HUES48 (cell line): Measurements from ENCODE around the gene GSTM3.

Experiments
- H3K27ac ChIP-seq: one replicate; pipeline ENCODE4 v1.7.0; 2013; ENCODE audit warnings: low read depth, low read length, inconsistent platforms
- H3K27me3 ChIP-seq: 2 replicates; pipeline ENCODE4 v1.6.1; 2013; ENCODE audit warnings: mild to moderate bottlenecking, low read length; ENCODE audit not compliant: control insufficient read depth, insufficient read depth
- H3K36me3 ChIP-seq: 2 replicates; pipeline ENCODE4 v1.6.1; 2013; ENCODE audit warnings: low read length; ENCODE audit not compliant: control insufficient read depth, insufficient read depth
- H3K4me1 ChIP-seq: 2 replicates; pipeline ENCODE4 v1.6.1; 2013; ENCODE audit warnings: mild to moderate bottlenecking, low read length; ENCODE audit not compliant: control insufficient read depth, insufficient read depth
- H3K4me3 ChIP-seq: 2 replicates; pipeline ENCODE4 v1.5.1; 2013; ENCODE audit warnings: mild to moderate bottlenecking, low read depth, low read length
- H3K9ac ChIP-seq: 2 replicates; pipeline ENCODE4 v1.6.1; 2013; ENCODE audit warnings: mild to moderate bottlenecking, low read depth, low read length, moderate library complexity
- H3K9me3 ChIP-seq: 2 replicates; pipeline ENCODE4 v1.6.1; 2013; ENCODE audit warnings: low read length; ENCODE audit not compliant: control insufficient read depth, insufficient read depth

Gene GSTM3

DNA sequence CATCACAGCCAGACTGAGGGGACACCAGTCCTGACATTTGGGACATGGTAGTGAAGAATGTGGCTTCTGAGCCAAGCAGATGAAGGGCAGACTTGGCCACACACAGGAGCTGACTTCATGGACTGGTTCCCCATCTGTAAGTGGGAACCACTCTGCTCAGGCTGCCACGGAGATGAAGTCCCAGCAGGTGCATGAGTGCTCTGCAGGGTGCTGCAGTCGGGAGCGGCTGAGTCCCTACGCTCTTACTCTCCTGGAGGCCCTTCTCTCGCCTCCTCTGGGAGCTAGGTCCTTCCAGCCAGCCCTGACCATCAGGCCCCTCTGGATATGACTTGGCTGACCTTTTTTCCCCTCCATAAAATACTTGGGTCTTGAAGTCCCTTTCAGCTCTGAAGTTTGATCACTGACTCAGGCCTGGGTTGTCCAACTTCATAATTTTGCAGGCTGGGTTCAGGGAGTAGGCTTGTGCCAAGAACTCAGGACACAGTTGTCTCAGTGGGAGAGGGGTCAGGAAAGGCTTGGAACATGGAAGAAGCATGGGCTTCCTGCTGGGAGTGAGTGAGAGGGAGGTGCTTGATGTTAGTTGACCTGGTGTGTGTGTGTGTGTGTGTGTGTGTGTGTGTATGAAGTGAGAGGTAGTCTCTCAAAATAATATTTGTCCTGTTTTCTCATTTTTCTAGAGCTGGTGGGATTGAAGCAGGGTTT, 43.9 kb upstream of the GSTM3 start:
- Histone ChIP-seq H3K27ac (no peak overlapping the region), H3K4me1 (peaks cover 13% of the 10 kb centered on the region; the same call in 1 of the 2 replicates), H3K27me3 (no peaks in the 10 kb centered on the region), H3K9ac (no peak overlapping the region), H3K4me3 (no peak overlapping the region), H3K9me3 (peaks cover 7% of the 10 kb centered on the region), H3K36me3 (no peaks in the 10 kb centered on the region)

- Histone ChIP-seq H3K27me3 (no peaks in the 10 kb centered on the region), H3K4me1 (peaks cover 13% of the 10 kb centered on the region; the same call in 1 of the 2 replicates), H3K9ac (no peak overlapping the region), H3K27ac (no peak overlapping the region), H3K4me3 (no peak overlapping the region), H3K9me3 (peaks cover 7% of the 10 kb centered on the region), H3K36me3 (no peaks in the 10 kb centered on the region)
Measured at GRCh38 chr1:109783436-109783835, 42.6 kb upstream of the GSTM3 start.

GRCh38 chr1:109782927-109783326, 42.1 kb upstream of the GSTM3 start:
- Histone ChIP-seq H3K4me1 (peaks cover 13% of the 10 kb centered on the region; the same call in 1 of the 2 replicates), H3K4me3 (no peak overlapping the region), H3K27me3 (no peaks in the 10 kb centered on the region), H3K9ac (no peak overlapping the region), H3K27ac (no peak overlapping the region), H3K9me3 (peaks cover 7% of the 10 kb centered on the region), H3K36me3 (no peaks in the 10 kb centered on the region)

DNA sequence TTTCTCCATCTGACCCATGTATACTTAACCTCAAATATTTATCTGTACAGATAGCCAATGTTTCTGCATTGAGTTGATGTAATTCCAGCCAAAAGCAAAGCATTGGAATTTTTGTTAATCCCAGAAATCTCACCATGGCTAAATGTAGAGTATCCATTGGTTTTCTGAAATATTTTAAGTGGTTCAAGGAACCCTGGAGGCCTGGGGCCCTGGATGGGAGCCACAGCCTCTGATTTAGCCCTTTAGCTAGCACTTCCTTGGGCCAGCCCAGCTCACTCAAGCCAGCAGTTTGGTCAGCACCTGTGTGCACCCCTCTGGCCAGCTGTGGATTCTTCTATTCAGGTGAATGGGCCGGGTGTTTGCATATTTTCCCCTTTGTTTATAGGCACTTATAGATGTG, 41.7 kb upstream of the GSTM3 start:
- Histone ChIP-seq H3K4me1 (peaks cover 13% of the 10 kb centered on the region; the same call in 1 of the 2 replicates), H3K27me3 (no peaks in the 10 kb centered on the region), H3K27ac (no peak overlapping the region), H3K9ac (no peak overlapping the region), H3K4me3 (no peak overlapping the region), H3K9me3 (peaks cover 7% of the 10 kb centered on the region), H3K36me3 (no peaks in the 10 kb centered on the region)

DNA sequence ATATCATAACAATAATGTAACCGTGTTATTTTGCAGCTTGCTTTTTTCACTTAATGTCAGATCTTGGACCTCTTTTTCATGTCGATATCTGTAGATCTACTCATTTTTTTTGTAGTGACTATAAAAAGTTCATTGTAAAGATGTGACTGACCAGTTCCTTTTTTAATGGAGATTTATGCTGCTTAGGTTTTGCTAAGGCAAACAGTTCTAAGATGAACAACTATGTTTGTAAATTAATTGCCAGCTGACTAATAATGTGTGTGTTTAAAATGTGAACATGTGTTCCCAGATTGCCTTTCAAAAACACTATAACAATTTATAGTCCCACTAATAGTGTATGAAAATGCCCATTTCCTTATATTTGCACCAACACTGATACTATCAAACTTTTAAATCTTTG, 41.0 kb upstream of the GSTM3 start:
- H3K9ac ChIP-seq: no peak overlapping the region
- no peaks in the 10 kb centered on the region for H3K27me3 ChIP-seq
- H3K4me1 ChIP-seq: peaks cover 13% of the 10 kb centered on the region; the same call in 1 of the 2 replicates
- H3K36me3 ChIP-seq: no peaks in the 10 kb centered on the region
- H3K9me3 ChIP-seq: peaks cover 7% of the 10 kb centered on the region
- H3K27ac ChIP-seq: no peak overlapping the region
- H3K4me3 ChIP-seq: no peak overlapping the region

DNA sequence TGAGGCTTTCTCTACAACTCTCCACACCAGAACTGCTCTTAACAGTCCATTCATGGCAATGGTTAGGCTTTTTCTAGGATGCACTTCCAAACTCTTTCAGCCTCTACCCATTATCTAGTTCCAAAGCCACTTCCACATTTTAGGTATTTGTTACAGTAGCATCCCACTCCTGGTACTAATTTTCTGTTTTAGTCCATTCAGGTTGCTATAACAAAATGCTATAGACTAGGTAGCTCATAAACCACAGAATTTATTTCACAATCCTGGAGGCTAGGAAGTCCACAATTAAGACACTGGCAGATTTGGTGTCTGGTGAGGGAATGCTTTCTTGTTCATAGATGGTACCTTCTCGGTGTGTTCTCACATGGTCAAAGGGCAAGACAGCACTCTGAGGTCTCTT, 40.1 kb upstream of the GSTM3 start:
- Histone ChIP-seq H3K4me1 (peaks cover 13% of the 10 kb centered on the region; the same call in 1 of the 2 replicates), H3K36me3 (no peaks in the 10 kb centered on the region), H3K27me3 (no peaks in the 10 kb centered on the region), H3K27ac (no peak overlapping the region), H3K9ac (no peak overlapping the region), H3K9me3 (peaks cover 7% of the 10 kb centered on the region), H3K4me3 (no peak overlapping the region)

- peaks cover 7% of the 10 kb centered on the region for H3K9me3 ChIP-seq
- peaks cover 8% of the 10 kb centered on the region; the same call in 1 of the 2 replicates for H3K4me1 ChIP-seq
- no peak overlapping the region for H3K4me3 ChIP-seq
- no peak overlapping the region for H3K27ac ChIP-seq
- no peaks in the 10 kb centered on the region for H3K36me3 ChIP-seq
- no peaks in the 10 kb centered on the region for H3K27me3 ChIP-seq
- no peak overlapping the region for H3K9ac ChIP-seq
Measured at GRCh38 chr1:109777980-109778625, 37.3 kb upstream of the GSTM3 start.

DNA sequence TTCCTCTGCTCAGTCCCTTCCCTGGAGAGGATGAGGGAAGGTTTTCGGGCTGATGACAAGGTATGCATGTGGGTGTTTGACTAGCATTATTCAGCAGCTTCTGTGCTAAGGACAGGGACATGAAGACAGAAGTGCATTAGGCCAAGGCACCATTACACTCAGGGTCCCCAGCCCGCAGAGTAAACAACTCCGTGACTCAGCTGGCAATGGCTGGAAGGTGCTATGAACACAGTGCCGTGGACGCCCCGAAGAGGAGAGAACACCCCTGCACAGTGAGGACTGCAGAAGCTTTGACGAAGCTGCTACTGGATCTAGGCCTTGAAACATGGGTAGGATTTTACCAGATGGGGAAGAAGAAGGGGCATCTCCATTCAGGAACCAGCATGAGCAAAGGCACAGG, 36.6 kb upstream of the GSTM3 start:
- H3K27ac ChIP-seq: no peak overlapping the region
- H3K27me3 ChIP-seq: no peaks in the 10 kb centered on the region
- no peak overlapping the region for H3K4me3 ChIP-seq
- H3K9ac ChIP-seq: no peak overlapping the region
- no peaks in the 10 kb centered on the region for H3K36me3 ChIP-seq
- H3K9me3 ChIP-seq: peaks cover 7% of the 10 kb centered on the region
- peaks cover 2% of the 10 kb centered on the region; the same call in 1 of the 2 replicates for H3K4me1 ChIP-seq

- no peak overlapping the region for H3K4me3 ChIP-seq
- no peak overlapping the region for H3K9ac ChIP-seq
- no peaks in the 10 kb centered on the region for H3K4me1 ChIP-seq
- peaks cover 7% of the 10 kb centered on the region for H3K9me3 ChIP-seq
- no peaks in the 10 kb centered on the region for H3K36me3 ChIP-seq
- no peaks in the 10 kb centered on the region for H3K27me3 ChIP-seq
- no peak overlapping the region for H3K27ac ChIP-seq
Measured at GRCh38 chr1:109776911-109777310, 36.1 kb upstream of the GSTM3 start.

DNA sequence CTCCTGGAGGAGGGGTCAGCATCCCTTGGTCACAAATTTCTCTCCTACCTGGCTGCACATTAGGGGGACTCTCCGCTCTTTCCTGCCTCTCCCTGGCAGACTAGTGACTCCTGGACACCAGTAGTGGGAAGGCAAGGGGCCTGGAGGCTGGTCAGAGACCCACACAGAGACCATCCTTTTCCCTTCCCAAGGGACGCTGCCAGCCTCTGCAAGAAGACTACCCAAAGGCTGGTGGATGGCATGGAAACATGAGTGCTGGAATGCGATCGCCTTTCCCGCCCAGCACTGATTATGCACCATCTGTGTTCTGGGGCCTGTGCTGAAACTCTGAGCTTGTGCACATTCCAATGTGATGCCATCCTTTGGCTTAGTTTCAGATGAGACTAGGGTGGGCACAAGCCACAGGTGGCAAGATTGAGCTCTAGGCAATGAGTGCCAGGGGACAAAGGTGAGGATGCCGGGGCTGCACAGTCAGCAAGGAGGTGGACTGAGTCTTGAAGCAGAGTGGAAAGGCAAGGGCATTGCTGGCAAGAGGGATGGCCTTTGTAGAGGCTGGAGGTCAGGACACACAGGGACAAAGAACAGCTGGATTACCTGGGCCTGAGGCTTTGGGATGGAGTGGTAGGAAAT, 35.5 kb upstream of the GSTM3 start:
- peaks cover 7% of the 10 kb centered on the region for H3K9me3 ChIP-seq
- no peaks in the 10 kb centered on the region for H3K27me3 ChIP-seq
- H3K27ac ChIP-seq: no peak overlapping the region
- H3K4me3 ChIP-seq: no peak overlapping the region
- no peak overlapping the region for H3K9ac ChIP-seq
- H3K4me1 ChIP-seq: no peaks in the 10 kb centered on the region
- no peaks in the 10 kb centered on the region for H3K36me3 ChIP-seq

GRCh38 chr1:109775398-109775797, 34.6 kb upstream of the GSTM3 start:
- H3K4me3 ChIP-seq: no peak overlapping the region
- H3K36me3 ChIP-seq: no peaks in the 10 kb centered on the region
- H3K27ac ChIP-seq: no peak overlapping the region
- no peaks in the 10 kb centered on the region for H3K27me3 ChIP-seq
- H3K9ac ChIP-seq: no peak overlapping the region
- H3K4me1 ChIP-seq: no peaks in the 10 kb centered on the region
- H3K9me3 ChIP-seq: no peaks in the 10 kb centered on the region; the same call in 1 of the 2 replicates
